GM23338 (cell line): ENCODE measurements around the gene CSPG4.

Source experiments
- CREB1 ChIP-seq: fragments of 250-450 bp; sonication (Bioruptor Pico); IDR thresholded peaks from 2 replicates; pipeline ENCODE4 v1.5.0; 2020; ENCODE audit warnings: low read depth, mild to moderate bottlenecking, moderate library complexity
- EZH2 ChIP-seq: fragments of 200-600 bp; sonication (generic); IDR thresholded peaks from one replicate; pipeline ENCODE4 v1.8.0; 2017; ENCODE audit warnings: antibody characterized with exemption, mild to moderate bottlenecking, low read depth; ENCODE audit not compliant: unreplicated experiment
- EZH2phosphoT487 ChIP-seq: fragments of 200-600 bp; sonication (generic); IDR thresholded peaks from one replicate; pipeline ENCODE4 v1.8.1; 2018; ENCODE audit warnings: antibody characterized with exemption; ENCODE audit not compliant: unreplicated experiment
- JUNB ChIP-seq: IDR thresholded peaks from one replicate; pipeline ENCODE4 v1.6.1; 2016; ENCODE audit warnings: antibody characterized with exemption; ENCODE audit not compliant: unreplicated experiment
- POLR2AphosphoS5 ChIP-seq: IDR thresholded peaks from 2 replicates; pipeline ENCODE4 v1.6.1; 2016; ENCODE audit warnings: antibody characterized with exemption, low read depth
- TF ChIP-seq, protein P1 (sequence below), 2 experiments: fragments of 200-600 bp in 1 of 2; sonication (generic) in 1 of 2; conservative IDR thresholded peaks; 2 replicates each; pipeline versions ENCODE4 v1.5.1 to v1.6.1; 2016 to 2017; ENCODE audit warnings: antibody characterized with exemption in 2 of 2, low read depth in 2 of 2, mild to moderate bottlenecking in 2 of 2, moderate library complexity in 1 of 2
- TF ChIP-seq, protein P2 (sequence below): IDR thresholded peaks from one replicate; pipeline ENCODE4 v1.6.1; 2018; ENCODE audit warnings: antibody characterized with exemption; ENCODE audit not compliant: unreplicated experiment

DNA sequence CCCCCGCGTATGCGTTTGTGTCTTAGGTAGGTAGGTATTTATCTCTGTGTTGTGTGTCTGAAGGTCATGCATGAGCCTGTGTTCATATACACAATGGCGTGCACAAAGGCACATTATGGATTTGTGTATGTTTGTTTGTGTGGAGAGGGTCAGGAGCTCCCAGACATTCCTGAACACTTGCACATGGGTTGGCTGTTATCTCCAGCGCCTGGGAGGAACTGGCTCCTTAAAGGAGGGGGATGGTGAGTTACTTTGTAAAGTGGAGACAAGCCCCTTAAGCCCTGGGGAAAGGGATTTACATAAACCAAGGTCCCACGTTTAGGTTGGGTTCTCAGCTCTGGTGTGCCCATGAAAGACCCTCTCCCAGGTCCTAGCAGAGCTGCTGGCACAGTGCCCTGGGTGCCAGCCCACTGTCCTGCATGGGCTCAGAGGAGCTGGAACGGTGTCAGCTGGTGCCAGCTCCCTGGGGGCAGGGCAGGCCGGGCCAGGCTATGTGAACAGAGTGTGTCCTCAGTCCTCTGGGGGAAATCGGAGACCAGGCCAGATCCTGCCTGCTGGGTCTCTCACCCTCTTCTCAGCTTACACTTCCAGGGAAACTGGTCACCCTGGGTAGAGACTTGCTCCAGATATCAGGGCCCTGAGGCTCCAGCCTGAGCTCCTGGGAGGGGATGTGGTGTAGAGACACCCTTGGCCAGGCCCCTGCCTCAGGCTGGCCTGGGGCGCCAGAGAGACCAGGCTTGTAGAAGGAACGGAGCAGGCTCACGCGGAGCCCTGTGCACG lies 39.8 kb downstream of the CSPG4 start:
- TF ChIP-seq JUNB (no peak), EZH2phosphoT487 (no peak), EZH2 (no peak), POLR2AphosphoS5 (no peak), CREB1 (no peak)
- TF ChIP-seq, protein P1, sequence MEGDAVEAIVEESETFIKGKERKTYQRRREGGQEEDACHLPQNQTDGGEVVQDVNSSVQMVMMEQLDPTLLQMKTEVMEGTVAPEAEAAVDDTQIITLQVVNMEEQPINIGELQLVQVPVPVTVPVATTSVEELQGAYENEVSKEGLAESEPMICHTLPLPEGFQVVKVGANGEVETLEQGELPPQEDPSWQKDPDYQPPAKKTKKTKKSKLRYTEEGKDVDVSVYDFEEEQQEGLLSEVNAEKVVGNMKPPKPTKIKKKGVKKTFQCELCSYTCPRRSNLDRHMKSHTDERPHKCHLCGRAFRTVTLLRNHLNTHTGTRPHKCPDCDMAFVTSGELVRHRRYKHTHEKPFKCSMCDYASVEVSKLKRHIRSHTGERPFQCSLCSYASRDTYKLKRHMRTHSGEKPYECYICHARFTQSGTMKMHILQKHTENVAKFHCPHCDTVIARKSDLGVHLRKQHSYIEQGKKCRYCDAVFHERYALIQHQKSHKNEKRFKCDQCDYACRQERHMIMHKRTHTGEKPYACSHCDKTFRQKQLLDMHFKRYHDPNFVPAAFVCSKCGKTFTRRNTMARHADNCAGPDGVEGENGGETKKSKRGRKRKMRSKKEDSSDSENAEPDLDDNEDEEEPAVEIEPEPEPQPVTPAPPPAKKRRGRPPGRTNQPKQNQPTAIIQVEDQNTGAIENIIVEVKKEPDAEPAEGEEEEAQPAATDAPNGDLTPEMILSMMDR (conservative IDR thresholded peaks at IDR 0.05; ENCODE audit: low read depth in 2 of 2), result no peak
- TF ChIP-seq, protein P2, sequence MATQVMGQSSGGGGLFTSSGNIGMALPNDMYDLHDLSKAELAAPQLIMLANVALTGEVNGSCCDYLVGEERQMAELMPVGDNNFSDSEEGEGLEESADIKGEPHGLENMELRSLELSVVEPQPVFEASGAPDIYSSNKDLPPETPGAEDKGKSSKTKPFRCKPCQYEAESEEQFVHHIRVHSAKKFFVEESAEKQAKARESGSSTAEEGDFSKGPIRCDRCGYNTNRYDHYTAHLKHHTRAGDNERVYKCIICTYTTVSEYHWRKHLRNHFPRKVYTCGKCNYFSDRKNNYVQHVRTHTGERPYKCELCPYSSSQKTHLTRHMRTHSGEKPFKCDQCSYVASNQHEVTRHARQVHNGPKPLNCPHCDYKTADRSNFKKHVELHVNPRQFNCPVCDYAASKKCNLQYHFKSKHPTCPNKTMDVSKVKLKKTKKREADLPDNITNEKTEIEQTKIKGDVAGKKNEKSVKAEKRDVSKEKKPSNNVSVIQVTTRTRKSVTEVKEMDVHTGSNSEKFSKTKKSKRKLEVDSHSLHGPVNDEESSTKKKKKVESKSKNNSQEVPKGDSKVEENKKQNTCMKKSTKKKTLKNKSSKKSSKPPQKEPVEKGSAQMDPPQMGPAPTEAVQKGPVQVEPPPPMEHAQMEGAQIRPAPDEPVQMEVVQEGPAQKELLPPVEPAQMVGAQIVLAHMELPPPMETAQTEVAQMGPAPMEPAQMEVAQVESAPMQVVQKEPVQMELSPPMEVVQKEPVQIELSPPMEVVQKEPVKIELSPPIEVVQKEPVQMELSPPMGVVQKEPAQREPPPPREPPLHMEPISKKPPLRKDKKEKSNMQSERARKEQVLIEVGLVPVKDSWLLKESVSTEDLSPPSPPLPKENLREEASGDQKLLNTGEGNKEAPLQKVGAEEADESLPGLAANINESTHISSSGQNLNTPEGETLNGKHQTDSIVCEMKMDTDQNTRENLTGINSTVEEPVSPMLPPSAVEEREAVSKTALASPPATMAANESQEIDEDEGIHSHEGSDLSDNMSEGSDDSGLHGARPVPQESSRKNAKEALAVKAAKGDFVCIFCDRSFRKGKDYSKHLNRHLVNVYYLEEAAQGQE, result no peak
